Activated CD8-positive, alpha-beta memory T cell treated with anti-CD3 and anti-CD28 coated beads, Interleukin-2, amount 50 U/mL, for 24 hours (primary cell): ENCODE measurements around the gene SLC49A3.
"Not testable (repeated sequence)": the region's sequence is repeated elsewhere in the genome, so short reads cannot be mapped to it uniquely, and the experiment has no call there.

Experiments used
- DNase-seq: peaks from one replicate; pipeline ENCODE4 v3.0.0-alpha.2; 2020; ENCODE audit errors: extremely low read depth

SLC49A3 gene

GRCh38 chr4:722169-722725, 33.3 kb upstream of the SLC49A3 start:
- no peak for DNase-seq

GRCh38 chr4:721261-722168, 32.6 kb upstream of the SLC49A3 start:
- no peak for DNase-seq

- DNase-seq = no peak
Measured at GRCh38 chr4:720111-720860, 31.3 kb upstream of the SLC49A3 start.

GRCh38 chr4:718460-718859, 29.5 kb upstream of the SLC49A3 start:
- DNase-seq = no peak

GRCh38 chr4:717601-718320, 28.8 kb upstream of the SLC49A3 start:
- no peak for DNase-seq

DNA sequence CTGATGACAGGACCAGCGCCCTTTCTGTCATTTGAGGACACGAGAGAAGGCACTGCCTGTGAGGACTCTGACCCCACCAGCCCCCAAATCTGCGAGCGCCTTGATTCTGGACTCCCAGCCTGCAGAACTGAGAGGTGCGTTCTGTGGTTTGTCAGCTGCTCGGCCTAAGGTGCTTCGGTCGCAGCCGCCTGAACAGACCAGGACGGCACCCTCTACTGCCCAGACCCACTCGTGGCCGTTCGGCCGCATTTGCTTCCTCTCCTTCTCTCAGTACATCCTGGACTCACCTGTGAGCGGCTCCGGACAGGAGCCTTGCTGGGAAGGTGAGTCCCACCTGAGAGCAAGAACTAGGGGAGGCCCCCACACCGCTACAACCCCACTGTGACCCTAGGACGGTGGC, 25.1 kb upstream of the SLC49A3 start:
- DNase-seq = no peak

GRCh38 chr4:712916-713632, 24.1 kb upstream of the SLC49A3 start:
- DNase-seq = no peak

- no peak for DNase-seq
Measured at GRCh38 chr4:712093-712492, 23.1 kb upstream of the SLC49A3 start.

DNA sequence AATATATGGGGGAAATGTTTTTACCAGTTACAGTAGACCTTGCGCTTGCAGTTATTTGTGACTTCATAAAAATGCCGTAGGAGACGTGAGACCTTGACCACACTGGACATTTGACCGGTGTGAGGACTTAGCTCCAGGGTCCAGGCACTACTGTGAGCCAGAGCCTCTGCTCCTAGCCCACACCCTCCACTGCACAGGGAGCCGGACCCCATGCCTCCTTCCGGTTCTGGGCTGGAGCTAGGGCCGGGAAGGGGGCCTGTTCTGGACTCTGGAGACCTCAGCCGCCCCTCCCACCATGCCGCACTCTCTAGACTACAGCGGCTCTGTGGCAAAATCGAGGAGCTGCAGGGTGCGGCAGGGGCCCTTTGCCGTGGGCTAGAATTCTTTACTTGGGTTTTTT, 22.0 kb upstream of the SLC49A3 start:
- DNase-seq = no peak

DNA sequence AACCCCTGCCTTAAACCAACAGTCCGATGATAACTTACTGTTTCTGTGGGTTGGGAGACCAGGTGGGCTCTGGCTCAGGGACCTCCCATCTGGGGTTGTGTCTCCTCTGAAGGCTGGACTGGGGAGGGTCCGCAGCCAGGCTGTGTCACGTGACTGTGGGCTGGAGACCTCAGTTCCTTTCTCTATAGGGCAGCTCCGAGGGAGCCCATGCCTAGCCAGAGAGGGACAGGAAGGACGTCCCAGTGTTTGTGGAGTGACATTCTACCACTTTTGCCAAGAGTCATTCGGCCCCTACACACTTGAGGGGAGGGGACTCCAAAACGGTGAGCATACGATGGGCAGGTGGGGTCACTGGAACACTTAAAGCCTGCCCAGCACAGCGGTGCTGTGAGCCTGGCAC, 21.2 kb upstream of the SLC49A3 start:
- DNase-seq = no peak

GRCh38 chr4:709348-709747, 20.4 kb upstream of the SLC49A3 start:
- DNase-seq = no peak

DNA sequence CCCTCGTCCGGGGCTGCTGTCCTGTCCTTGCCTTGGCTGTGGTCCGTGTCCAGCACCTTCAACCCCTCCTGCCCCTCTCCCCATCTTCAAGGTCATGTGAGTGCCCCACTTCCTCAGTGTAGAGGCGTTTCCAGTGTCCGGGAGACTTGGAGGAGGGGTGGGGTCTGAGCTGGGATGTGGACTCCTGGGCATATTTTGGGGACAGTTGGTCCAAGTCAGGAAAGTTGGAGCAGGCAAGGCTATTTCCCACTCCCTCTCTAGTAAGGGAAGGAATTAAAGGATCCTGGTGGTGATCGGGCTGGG, 19.6 kb upstream of the SLC49A3 start:
- DNase-seq = no peak

- DNase-seq = no peak
Measured at GRCh38 chr4:707929-708630, 19.1 kb upstream of the SLC49A3 start.

DNA sequence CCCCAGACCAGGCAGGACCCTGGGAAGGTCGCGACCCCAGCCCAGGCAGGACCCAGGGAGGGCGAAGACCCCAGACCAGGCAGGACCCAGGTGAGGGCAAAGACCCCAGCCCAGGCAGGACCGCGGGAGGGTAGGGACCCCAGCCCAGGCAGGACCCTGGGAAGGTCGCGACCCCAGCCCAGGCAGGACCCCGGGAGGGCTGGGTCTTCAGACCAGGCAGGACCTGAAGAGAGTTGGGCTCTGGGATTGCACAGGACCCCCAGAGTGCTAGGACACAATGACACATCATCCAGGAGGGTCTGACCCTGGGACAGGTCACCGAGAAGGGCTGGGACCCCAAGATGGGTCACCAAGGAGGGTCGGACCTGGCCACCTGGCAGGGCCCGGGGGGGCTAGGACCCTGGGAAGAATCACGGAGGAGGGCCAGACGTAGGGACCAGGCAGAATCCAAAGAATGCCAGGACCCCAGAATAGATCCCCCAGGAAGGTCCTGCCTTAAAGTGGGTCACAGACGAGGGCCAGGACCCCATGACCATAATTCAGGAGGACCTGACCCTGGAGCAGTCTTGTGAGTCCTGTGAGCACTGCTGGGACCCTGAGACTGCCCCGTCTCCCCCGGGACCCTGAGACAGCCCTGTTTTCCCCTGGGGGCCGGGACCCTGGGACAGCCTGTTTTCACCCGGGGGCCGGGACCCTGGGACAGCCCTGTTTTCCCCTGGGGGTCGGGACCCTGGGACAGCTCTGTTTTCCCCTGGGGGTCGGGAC, 18.1 kb upstream of the SLC49A3 start:
- no peak for DNase-seq

DNA sequence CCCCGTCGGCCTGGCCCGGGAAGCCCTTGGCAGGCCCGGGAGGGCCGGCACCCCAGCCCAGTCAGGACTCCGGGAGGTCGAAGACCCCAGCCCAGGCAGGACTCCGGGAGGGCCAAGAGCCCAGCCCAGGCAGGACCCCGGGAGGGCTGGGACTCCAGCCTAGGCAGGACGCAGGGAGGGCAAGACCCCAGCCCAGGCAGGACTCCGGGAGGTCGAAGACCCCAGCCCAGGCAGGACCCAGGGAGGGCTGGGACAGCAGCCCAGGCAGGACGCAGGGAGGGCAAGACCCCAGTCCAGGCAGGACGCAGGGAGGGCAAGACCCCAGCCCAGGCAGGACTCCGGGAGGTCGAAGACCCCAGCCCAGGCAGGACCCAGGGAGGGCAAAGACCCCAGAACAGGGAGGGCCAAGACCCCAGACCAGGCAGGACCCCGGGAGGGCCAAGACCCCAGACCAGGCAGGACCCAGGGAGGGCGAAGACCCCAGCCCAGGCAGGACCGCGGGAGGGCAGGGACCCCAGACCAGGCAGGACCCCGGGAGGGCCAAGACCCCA, 17.2 kb upstream of the SLC49A3 start:
- not testable (repeated sequence) for DNase-seq

DNA sequence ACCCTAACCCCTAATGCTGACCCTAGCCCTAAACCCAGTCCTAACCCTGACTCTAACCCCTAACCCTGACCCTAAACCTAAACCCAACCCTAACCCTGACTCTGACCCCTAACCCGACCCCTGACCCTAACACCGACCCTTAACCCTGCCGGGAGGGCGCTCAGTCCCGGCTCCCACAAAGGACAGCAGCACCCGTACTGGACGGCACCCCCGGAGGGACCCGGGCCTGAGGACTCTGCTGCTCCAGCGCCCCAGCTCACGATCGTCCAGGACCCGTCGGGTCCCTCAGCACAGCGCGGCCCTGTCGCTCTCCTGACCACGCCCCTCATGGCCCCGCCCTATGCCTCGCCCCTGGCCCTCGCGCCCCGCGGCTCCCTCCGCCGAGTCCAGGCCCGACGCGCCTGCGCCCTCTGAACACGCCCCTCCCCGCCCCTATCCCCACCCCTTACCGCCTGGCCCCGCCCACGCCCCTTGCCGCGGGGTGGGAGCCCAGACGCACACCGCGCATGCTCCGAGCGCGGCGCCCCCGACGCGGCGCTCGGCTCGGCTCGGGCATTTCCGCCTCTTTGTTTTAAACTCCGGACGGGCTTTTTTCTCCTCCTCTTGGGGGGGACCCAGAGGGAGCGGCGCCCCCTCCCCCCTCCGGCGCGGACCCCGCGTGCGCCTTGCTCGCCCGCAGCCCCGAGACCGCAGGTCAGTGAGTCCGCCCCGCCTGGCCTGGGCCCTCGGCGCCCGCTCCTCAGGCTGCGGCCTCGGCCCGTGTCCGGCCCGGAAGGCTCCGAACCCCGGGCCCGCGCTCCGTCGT, 16.5 kb upstream of the SLC49A3 start, which contains the start of gene PCGF3:
TSS of gene PCGF3 (plus strand) at position 555 of the 805 bp plus-strand sequence. CDS start 27,849 bp downstream, outside the sequence.
- DNase-seq = peak; percentile 90

- DNase-seq = no peak
Measured at GRCh38 chr4:704971-705277, 16.0 kb upstream of the SLC49A3 start.

DNA sequence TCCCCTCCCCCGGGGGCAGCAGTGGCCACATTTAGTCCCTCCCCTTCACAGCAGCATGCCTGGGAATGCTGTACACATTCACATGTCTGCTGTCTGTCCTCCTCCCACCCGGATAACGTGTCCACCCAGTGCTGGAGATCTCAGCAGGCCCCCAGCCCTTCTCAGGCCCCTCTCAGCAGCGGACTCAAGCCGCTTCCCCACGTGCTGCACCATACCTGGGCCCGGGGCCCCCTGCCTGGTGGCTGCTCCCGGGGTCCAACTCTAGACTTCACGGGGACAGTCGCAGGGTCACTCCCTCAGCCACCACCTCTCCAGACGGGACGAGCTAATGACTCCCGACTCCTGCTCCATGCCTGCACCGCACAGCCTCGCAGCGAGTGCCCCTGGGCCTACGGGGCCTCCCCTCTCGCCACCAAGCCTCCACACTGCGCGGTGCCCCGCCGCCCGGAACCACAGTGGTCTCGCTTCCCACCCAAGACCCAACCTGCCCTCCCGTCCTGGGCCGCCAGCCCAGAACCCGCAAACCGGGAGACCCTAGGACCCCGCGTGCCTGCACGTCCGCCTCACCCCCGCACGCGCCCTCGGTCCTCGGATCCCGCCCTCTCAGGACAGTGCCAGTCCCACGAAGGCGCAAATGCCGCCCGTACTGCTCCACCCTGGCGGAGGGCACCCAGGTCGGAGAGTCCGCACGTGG, 15.4 kb upstream of the SLC49A3 start:
- no peak for DNase-seq
